Vagina (tissue), 2 donors: Measurements from ENCODE around the gene CADPS. TPM values are rescaled to one million over a fixed set of nuclear protein-coding genes. Genes with fewer than 3 reads are reported as not detected.

Experiments
- DNase-seq, 2 donors: peaks; one replicate each; pipeline ENCODE4 v3.0.0-alpha.2; 2017; ENCODE audit errors: extremely low spot score in 2 of 2
- H3K27ac ChIP-seq: fragments of 200-600 bp; sonication (generic); one replicate; pipeline ENCODE4 v1.5.1; 2019
- H3K27me3 ChIP-seq: fragments of 200-600 bp; sonication (generic); one replicate; pipeline ENCODE4 v1.5.1; 2019
- H3K36me3 ChIP-seq, 2 donors: fragments of 200-600 bp; sonication (generic); one replicate each; pipeline ENCODE4 v1.5.1; 2017 to 2019
- H3K4me1 ChIP-seq: fragments of 200-600 bp; sonication (generic); one replicate; pipeline ENCODE4 v1.5.1; 2019
- H3K4me3 ChIP-seq, 2 donors: fragments of 200-600 bp; sonication (generic); 1 replicate in 1 of 2; 2 replicates in 1 of 2; pipeline ENCODE4 v1.5.1; 2016 to 2019
- H3K9me3 ChIP-seq: fragments of 200-600 bp; sonication (generic); one replicate; pipeline ENCODE4 v1.5.1; 2019
- POLR2A ChIP-seq, 2 donors: fragments of 450-650 bp; IDR thresholded peaks; one replicate each; pipeline ENCODE4 v1.6.1; 2017; ENCODE audit warnings: antibody characterized with exemption in 2 of 2, mild to moderate bottlenecking in 2 of 2, moderate library complexity in 2 of 2
- POLR2AphosphoS5 ChIP-seq, 2 donors: sonication (generic); formaldehyde crosslinking; IDR thresholded peaks; one replicate each; pipeline ENCODE4 v1.9.0; 2017; ENCODE audit warnings: antibody characterized with exemption in 2 of 2, mild to moderate bottlenecking in 2 of 2, low read depth in 1 of 2; ENCODE audit not compliant: insufficient read depth in 1 of 2
- intact Hi-C: fragments of 100-400 bp; cut with DNase I; formaldehyde crosslinking; loops from one replicate; pipeline ENCODE4 v1.15.1; 2023
- total RNA-seq: library from RNA; depleted of rRNA; stranded (reverse); fragments of >200 nt; gene quantifications from one replicate; pipeline ENCODE4 v1.2.3, GENCODE V29; 2016
- TF ChIP-seq, protein P1 (sequence below), 3 experiments: fragments of 450-650 bp in 2 of 3; fragments of 200-600 bp in 1 of 3; sonication (generic) in 1 of 3; IDR thresholded peaks; one replicate each; pipeline ENCODE4 v1.5.1; 2017 to 2019; ENCODE audit warnings: antibody characterized with exemption in 3 of 3, mild to moderate bottlenecking in 2 of 3, moderate library complexity in 2 of 3

Gene CADPS
- total RNA-seq, 1 donor from 2014 or later: 12.8 TPM

DNA sequence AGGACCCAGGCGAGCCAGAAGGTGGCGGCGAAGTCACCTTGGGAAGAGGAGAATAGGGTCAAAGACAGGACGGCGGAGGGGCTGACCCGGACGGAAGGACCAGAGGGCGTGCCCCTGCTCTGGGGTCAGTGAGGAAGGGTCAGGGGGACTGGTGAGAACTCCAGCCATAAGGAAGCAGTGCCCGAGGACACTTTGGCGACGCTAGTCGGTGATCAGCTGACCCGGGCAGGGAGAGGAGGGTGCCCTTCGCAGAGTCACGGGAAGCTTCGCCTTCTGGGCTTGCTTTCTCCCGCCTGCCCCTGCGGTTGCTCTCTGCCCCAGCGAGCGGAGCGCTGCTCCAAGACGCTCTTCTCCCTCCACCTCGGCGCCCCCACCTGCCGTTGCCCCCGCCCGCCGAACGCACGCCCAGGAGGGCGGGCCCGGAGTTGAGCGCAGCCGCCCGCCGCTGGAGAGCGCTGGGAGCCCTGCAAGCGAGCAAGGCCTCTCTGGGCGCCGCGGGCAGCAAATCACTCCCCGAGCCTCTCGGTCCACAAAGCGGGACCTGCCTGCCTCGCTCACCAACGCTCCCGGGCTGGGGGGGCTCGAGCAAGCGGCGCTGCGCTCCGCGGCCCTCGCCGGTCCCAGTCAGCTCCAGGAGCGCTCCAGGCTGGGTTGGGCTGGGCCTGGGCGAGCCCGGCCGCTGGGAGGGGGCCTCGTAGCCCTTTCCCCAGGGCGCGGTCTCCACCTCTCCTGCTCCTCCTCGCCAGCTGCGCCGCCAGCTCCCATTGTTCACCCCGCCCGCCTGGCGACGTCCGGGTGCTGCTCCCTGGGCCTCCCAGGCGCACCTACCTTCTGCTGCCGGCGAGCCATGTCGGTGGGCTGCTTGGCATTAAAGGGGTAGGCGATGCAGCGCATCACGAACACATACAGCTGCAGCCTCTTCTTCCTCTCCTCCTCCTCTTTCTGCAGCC is 1.2 kb downstream of the CADPS start:
- Histone ChIP-seq H3K9me3 (no peaks in the 10 kb centered on the region), H3K36me3 (no peaks in the 10 kb centered on the region), H3K27me3 (no peaks in the 10 kb centered on the region), H3K4me3 (peak overlapping the region; percentile 36 to 50), H3K27ac (no peak overlapping the region), H3K4me1 (peaks cover 11% of the 10 kb centered on the region)
- DNase-seq: no peak
- intact Hi-C loops: no loop called here
- TF ChIP-seq POLR2AphosphoS5 (IDR thresholded peaks at IDR 0.05; ENCODE audit: insufficient read depth in 1 of 2, low read depth in 1 of 2) (no peak), POLR2A (IDR thresholded peaks at IDR 0.05) (no peak)
- TF ChIP-seq, protein P1, sequence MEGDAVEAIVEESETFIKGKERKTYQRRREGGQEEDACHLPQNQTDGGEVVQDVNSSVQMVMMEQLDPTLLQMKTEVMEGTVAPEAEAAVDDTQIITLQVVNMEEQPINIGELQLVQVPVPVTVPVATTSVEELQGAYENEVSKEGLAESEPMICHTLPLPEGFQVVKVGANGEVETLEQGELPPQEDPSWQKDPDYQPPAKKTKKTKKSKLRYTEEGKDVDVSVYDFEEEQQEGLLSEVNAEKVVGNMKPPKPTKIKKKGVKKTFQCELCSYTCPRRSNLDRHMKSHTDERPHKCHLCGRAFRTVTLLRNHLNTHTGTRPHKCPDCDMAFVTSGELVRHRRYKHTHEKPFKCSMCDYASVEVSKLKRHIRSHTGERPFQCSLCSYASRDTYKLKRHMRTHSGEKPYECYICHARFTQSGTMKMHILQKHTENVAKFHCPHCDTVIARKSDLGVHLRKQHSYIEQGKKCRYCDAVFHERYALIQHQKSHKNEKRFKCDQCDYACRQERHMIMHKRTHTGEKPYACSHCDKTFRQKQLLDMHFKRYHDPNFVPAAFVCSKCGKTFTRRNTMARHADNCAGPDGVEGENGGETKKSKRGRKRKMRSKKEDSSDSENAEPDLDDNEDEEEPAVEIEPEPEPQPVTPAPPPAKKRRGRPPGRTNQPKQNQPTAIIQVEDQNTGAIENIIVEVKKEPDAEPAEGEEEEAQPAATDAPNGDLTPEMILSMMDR (IDR thresholded peaks at IDR 0.05): no peak

DNA sequence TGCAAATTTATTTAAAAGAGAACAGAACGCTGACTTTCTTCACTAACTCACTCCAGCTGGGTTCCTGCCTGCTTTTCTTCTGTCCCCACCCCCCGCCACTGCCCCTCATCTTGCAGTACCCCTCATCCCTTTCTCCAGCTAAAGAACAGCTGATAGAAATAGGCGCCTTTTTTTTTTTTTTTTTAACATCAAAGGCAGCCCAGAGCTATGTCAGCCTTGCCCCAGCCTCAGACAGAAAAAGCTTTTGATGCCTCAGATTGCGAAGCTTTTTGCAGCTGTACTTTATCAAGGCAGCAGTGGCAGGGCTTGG is 1.8 kb downstream of the CADPS start:
- Histone ChIP-seq H3K27ac (no peak overlapping the region), H3K36me3 (no peaks in the 10 kb centered on the region), H3K9me3 (no peaks in the 10 kb centered on the region), H3K27me3 (no peaks in the 10 kb centered on the region), H3K4me3 (peak overlapping the region; percentile 36 to 50), H3K4me1 (peaks cover 11% of the 10 kb centered on the region)
- DNase-seq: no peak
- TF ChIP-seq POLR2AphosphoS5 (IDR thresholded peaks at IDR 0.05; ENCODE audit: insufficient read depth in 1 of 2, low read depth in 1 of 2) (no peak), POLR2A (IDR thresholded peaks at IDR 0.05) (no peak)
- TF ChIP-seq, protein P1 (IDR thresholded peaks at IDR 0.05): no peak
- intact Hi-C loops: no loop called here

DNA sequence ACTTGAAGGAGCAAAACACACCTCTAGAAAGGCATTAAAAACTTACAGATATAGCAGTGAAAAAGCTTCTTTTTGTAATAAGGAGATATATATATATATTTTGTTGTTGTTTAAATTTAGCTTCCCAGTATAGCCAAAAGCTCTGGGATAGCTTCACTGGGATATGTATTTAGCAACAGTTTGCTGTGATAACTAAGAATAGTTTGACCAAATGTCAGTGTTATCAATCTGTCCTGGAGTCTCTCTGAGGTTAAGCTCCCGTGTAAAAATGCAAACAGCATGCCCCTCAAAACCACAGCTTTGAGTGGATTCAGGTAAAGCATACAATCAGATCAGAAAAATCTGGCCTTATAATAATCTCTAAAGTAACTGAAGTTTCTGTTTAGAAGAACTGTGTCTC is 2.9 kb downstream of the CADPS start:
- Histone ChIP-seq H3K27ac (no peak overlapping the region), H3K9me3 (no peaks in the 10 kb centered on the region), H3K4me1 (peaks cover 11% of the 10 kb centered on the region), H3K27me3 (no peaks in the 10 kb centered on the region), H3K4me3 (no peak overlapping the region), H3K36me3 (no peaks in the 10 kb centered on the region)
- intact Hi-C loops: no loop called here
- TF ChIP-seq POLR2A (IDR thresholded peaks at IDR 0.05) (no peak), POLR2AphosphoS5 (IDR thresholded peaks at IDR 0.05; ENCODE audit: insufficient read depth in 1 of 2, low read depth in 1 of 2) (no peak)
- TF ChIP-seq, protein P1 (IDR thresholded peaks at IDR 0.05): no peak
- DNase-seq: no peak

DNA sequence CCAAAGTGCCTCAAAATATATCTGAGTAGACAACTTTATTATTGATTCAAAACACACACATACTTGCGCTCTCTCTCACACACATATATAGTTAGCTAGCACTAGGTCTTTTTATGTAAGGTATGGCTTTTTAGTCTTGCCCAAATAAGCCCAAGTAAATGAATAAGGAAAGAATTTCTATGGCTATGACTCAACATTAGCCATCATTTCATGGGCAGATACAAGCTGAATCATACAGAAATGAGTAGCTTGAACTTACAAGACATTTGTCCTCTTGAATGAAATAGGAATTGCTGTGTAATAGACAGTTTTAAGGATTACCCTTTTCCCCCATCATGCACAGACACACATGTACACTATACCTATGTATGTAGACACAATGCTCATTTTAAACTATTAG is 4.9 kb downstream of the CADPS start:
- no peaks in the 10 kb centered on the region for H3K9me3 ChIP-seq
- H3K27ac ChIP-seq: no peak overlapping the region
- H3K36me3 ChIP-seq: no peaks in the 10 kb centered on the region
- intact Hi-C loops: no loop called here
- no peak for TF ChIP-seq POLR2A (IDR thresholded peaks at IDR 0.05)
- TF ChIP-seq, protein P1 (IDR thresholded peaks at IDR 0.05): no peak
- no peak for TF ChIP-seq POLR2AphosphoS5 (IDR thresholded peaks at IDR 0.05; ENCODE audit: insufficient read depth in 1 of 2, low read depth in 1 of 2)
- DNase-seq: no peak
- no peak overlapping the region for H3K4me3 ChIP-seq
- H3K27me3 ChIP-seq: no peaks in the 10 kb centered on the region
- peaks cover 10% of the 10 kb centered on the region for H3K4me1 ChIP-seq

DNA sequence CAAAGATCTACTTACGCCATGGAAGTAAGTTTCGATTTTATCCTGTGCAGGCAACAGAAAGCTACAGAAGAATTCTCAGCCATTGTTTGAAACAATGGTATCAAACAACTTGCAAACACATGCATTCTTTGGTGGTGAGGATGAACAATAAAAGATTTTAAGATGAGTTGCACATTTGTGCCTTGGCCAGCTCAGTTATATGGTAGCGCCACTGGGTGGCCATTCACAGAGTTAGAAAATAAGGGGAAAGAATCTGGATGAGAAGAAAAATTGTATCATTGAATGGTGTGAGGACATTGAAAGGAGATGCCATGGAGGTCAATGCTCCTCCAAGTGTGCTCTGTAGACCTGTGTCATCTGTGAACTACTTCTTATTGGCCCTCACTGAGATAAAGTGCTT is 11.6 kb downstream of the CADPS start:
- H3K27ac ChIP-seq: no peak overlapping the region
- H3K27me3 ChIP-seq: no peaks in the 10 kb centered on the region
- DNase-seq: no peak
- TF ChIP-seq POLR2AphosphoS5 (IDR thresholded peaks at IDR 0.05; ENCODE audit: insufficient read depth in 1 of 2, low read depth in 1 of 2) (no peak), POLR2A (IDR thresholded peaks at IDR 0.05) (no peak)
- TF ChIP-seq, protein P1 (IDR thresholded peaks at IDR 0.05): no peak
- no peaks in the 10 kb centered on the region for H3K4me1 ChIP-seq
- H3K4me3 ChIP-seq: no peak overlapping the region
- H3K36me3 ChIP-seq: no peaks in the 10 kb centered on the region
- no peaks in the 10 kb centered on the region for H3K9me3 ChIP-seq
- intact Hi-C loops: no loop called here
